NB4 (cell line): ENCODE data around the gene CTNNA3.

Source experiments
- DNase-seq: peaks from one replicate; pipeline ENCODE4 v3.0.0; 2010; ENCODE audit warnings: low read depth
- H3K4me3 ChIP-seq: one replicate; pipeline ENCODE4 v1.5.1; 2011; ENCODE audit warnings: mild to moderate bottlenecking, low read depth, low read length, moderate library complexity
- MAX ChIP-seq: IDR thresholded peaks from 2 replicates; pipeline ENCODE4 v1.6.1; 2011; ENCODE audit warnings: low read depth, low read length
- MYC ChIP-seq: IDR thresholded peaks from 2 replicates; pipeline ENCODE4 v1.6.1; 2011; ENCODE audit warnings: low read depth, low read length
- POLR2A ChIP-seq: IDR thresholded peaks from 2 replicates; pipeline ENCODE4 v1.6.1; 2011; ENCODE audit warnings: mild to moderate bottlenecking; ENCODE audit not compliant: insufficient read length; ENCODE audit errors: extremely low read depth
- TF ChIP-seq, protein P1 (sequence below): IDR thresholded peaks from one replicate; pipeline ENCODE4 v1.5.1; 2012; ENCODE audit warnings: low read depth, low read length

CTNNA3 gene

GRCh38 chr10:66990143-66990830, 705.7 kb downstream of the CTNNA3 start:
- no peak for DNase-seq
- H3K4me3 ChIP-seq = no peak overlapping the region
- TF ChIP-seq MAX (no peak), MYC (no peak)

DNA sequence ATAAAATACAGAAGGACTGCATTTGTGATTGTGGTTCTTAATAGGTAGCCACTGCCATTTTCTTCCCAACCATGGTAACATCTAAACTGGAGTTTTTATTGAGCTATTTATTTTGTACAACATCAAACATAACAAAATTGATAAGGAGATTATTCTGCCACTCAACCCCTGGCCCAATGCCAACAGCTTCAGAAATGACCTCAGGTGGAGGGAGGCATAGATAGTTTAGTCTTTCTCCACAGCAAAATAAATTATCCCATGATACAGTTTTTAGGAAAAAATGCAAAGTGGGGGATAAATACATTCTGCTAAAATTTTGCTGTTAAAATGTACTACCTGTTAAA, 712.5 kb downstream of the CTNNA3 start:
- no peak overlapping the region for H3K4me3 ChIP-seq
- DNase-seq = no peak
- TF ChIP-seq, protein P1, sequence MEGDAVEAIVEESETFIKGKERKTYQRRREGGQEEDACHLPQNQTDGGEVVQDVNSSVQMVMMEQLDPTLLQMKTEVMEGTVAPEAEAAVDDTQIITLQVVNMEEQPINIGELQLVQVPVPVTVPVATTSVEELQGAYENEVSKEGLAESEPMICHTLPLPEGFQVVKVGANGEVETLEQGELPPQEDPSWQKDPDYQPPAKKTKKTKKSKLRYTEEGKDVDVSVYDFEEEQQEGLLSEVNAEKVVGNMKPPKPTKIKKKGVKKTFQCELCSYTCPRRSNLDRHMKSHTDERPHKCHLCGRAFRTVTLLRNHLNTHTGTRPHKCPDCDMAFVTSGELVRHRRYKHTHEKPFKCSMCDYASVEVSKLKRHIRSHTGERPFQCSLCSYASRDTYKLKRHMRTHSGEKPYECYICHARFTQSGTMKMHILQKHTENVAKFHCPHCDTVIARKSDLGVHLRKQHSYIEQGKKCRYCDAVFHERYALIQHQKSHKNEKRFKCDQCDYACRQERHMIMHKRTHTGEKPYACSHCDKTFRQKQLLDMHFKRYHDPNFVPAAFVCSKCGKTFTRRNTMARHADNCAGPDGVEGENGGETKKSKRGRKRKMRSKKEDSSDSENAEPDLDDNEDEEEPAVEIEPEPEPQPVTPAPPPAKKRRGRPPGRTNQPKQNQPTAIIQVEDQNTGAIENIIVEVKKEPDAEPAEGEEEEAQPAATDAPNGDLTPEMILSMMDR = no peak
- TF ChIP-seq MAX = no peak
- no peak for TF ChIP-seq POLR2A
- no peak for TF ChIP-seq MYC

GRCh38 chr10:66982792-66983474, 713.1 kb downstream of the CTNNA3 start:
- no peak overlapping the region for H3K4me3 ChIP-seq
- no peak for DNase-seq
- TF ChIP-seq MAX (no peak), POLR2A (no peak), MYC (no peak)
- TF ChIP-seq, protein P1 = no peak

GRCh38 chr10:66982053-66982420, 714.0 kb downstream of the CTNNA3 start:
- DNase-seq = no peak
- H3K4me3 ChIP-seq = no peak overlapping the region
- TF ChIP-seq POLR2A (no peak), MYC (no peak)
- TF ChIP-seq, protein P1 = no peak

DNA sequence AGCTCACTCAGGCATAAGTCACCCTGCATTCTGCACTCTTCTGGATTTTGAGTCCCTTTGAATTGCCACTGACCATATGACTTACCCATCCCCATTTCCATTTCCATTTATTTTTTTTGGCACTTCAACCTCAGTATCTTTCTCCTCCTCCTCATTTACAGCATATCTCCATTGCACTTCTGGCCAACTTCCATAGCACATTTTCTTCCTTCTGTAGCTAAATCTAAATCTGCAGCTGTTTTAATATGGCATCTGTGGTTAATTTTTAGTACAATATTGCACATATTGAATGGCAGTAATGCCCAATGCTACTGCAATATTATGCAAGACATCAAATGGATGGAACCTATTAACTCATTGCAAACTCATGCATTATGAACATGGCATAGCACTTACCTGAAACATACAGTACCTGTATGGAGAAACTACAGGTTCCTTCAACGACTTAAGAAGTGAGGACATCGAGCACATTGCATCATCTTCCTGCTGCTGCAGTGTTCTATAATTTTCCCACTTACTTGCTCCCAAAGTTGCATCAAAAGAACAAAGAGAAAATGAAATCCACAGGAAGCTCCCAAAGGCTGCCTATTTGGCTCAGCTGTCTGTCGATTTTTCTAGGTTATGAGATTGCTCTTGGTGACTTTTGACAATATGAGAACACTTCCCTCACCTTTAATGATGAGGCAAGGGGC, 714.5 kb downstream of the CTNNA3 start:
- H3K4me3 ChIP-seq = no peak overlapping the region
- no peak for DNase-seq
- TF ChIP-seq MAX = no peak
- TF ChIP-seq POLR2A = no peak
- TF ChIP-seq, protein P1 = no peak
- no peak for TF ChIP-seq MYC

- no peak overlapping the region for H3K4me3 ChIP-seq
- no peak for DNase-seq
- no peak for TF ChIP-seq MYC
- TF ChIP-seq POLR2A = no peak
- no peak for TF ChIP-seq MAX
- TF ChIP-seq, protein P1 = no peak
Measured at GRCh38 chr10:66980246-66980815, 715.7 kb downstream of the CTNNA3 start.
